Testis (tissue), 2 donors: ENCODE data around the gene MYCBP.

Source experiments
- CTCF ChIP-seq, 3 experiments: fragments of 450-650 bp in 2 of 3; fragments of 200-600 bp in 1 of 3; sonication (generic) in 1 of 3; IDR thresholded peaks; one replicate each; pipeline ENCODE4 v1.5.1; 2016 to 2019; ENCODE audit warnings: antibody characterized with exemption in 3 of 3, mild to moderate bottlenecking in 2 of 3, moderate library complexity in 1 of 3
- POLR2A ChIP-seq: fragments of 450-650 bp; IDR thresholded peaks from one replicate; pipeline ENCODE4 v1.6.1; 2017; ENCODE audit warnings: antibody characterized with exemption, mild to moderate bottlenecking, moderate library complexity

GRCh38 chr1:38814444-38814983, 58.6 kb downstream of the MYCBP start:
- TF ChIP-seq CTCF (IDR thresholded peaks at IDR 0.05) (no peak), POLR2A (no peak)
